HepG2 (cell line): ENCODE results near the gene PLB1. TPM values are rescaled to one million over a fixed set of nuclear protein-coding genes. Genes with fewer than 3 reads are reported as not detected.
A peak's percentile ranks its signal among the peaks of the same experiment; 100 is the strongest.

Experiments
- DNMT1 ChIP-seq: sonication (generic); formaldehyde crosslinking; IDR thresholded peaks from 2 replicates; pipeline ENCODE4 v1.5.1; 2020; ENCODE audit warnings: mild to moderate bottlenecking, missing genetic modification reagents
- EHMT2 ChIP-seq: fragments of 200-600 bp; sonication (generic); IDR thresholded peaks from 2 replicates; pipeline ENCODE4 v1.7.0; 2017; ENCODE audit warnings: antibody characterized with exemption, low read depth, low read length, borderline replicate concordance
- HDAC1 ChIP-seq: sonication (generic); formaldehyde crosslinking; IDR thresholded peaks from 2 replicates; pipeline ENCODE4 v1.5.1; 2020; ENCODE audit warnings: mild to moderate bottlenecking, missing genetic modification reagents
- MIER2 ChIP-seq: IDR thresholded peaks from 2 replicates; pipeline ENCODE4 v1.6.1; 2016; ENCODE audit warnings: missing biosample characterization, missing genetic modification reagents
- PHB2 ChIP-seq: fragments of 450-650 bp; IDR thresholded peaks from 2 replicates; pipeline ENCODE4 v1.6.1; 2018; ENCODE audit not compliant: partially characterized antibody
- RCOR2 ChIP-seq: IDR thresholded peaks from 2 replicates; pipeline ENCODE4 v1.6.1; 2016; ENCODE audit warnings: missing biosample characterization, missing genetic modification reagents
- SMARCC2 ChIP-seq: fragments of 450-650 bp; IDR thresholded peaks from 2 replicates; pipeline ENCODE4 v1.6.1; 2017; ENCODE audit warnings: antibody characterized with exemption, mild to moderate bottlenecking
- SP5 ChIP-seq: IDR thresholded peaks from 2 replicates; pipeline ENCODE4 v1.6.1; 2016; ENCODE audit warnings: low read depth, borderline replicate concordance
- ZBTB3 ChIP-seq: sonication (generic); formaldehyde crosslinking; IDR thresholded peaks from 2 replicates; pipeline ENCODE4 v1.4.0; 2020; ENCODE audit warnings: low read depth, mild to moderate bottlenecking, moderate library complexity, missing genetic modification reagents, borderline replicate concordance
- ZBTB7A ChIP-seq: sonication (generic); formaldehyde crosslinking; IDR thresholded peaks from 2 replicates; pipeline ENCODE4 v1.8.0; 2022; ENCODE audit warnings: mild to moderate bottlenecking, missing genetic modification reagents
- ZNF329 ChIP-seq: sonication (generic); formaldehyde crosslinking; IDR thresholded peaks from 2 replicates; pipeline ENCODE4 v1.9.0; 2021; ENCODE audit warnings: low read depth, mild to moderate bottlenecking, missing genetic modification reagents
- ZNF468 ChIP-seq: sonication (generic); formaldehyde crosslinking; IDR thresholded peaks from 2 replicates; pipeline ENCODE4 v1.8.0; 2022; ENCODE audit warnings: mild to moderate bottlenecking, moderate library complexity, missing genetic modification reagents
- ZNF484 ChIP-seq: sonication (generic); formaldehyde crosslinking; IDR thresholded peaks from 2 replicates; pipeline ENCODE4 v1.5.1; 2020; ENCODE audit warnings: mild to moderate bottlenecking, low read depth, missing genetic modification reagents, borderline replicate concordance
- ZNF746 ChIP-seq: sonication (generic); formaldehyde crosslinking; IDR thresholded peaks from 2 replicates; pipeline ENCODE4 v1.8.0; 2022; ENCODE audit warnings: mild to moderate bottlenecking, missing genetic modification reagents
- ZNF766 ChIP-seq: sonication (generic); formaldehyde crosslinking; IDR thresholded peaks from 2 replicates; pipeline ENCODE4 v1.5.0; 2020; ENCODE audit warnings: missing genetic modification reagents, borderline replicate concordance
- polyA plus RNA-seq, 8 experiments: library from polyadenylated mRNA; depleted of rRNA in 3 of 8; stranded (reverse) in 7 of 8; unstranded in 1 of 8; fragments of >200 nt; fragmentation: Illumina TruSeq in 4 of 8; extraction: Trizol in 4 of 8; gene quantifications; 2 replicates each; pipeline versions ENCODE4 v1.2.1 to v1.2.3, GENCODE V29; 2011 to 2016; ENCODE audit warnings: low read depth in 4 of 8, missing spikeins in 1 of 8, mixed read lengths in 1 of 8; ENCODE audit not compliant: insufficient read depth in 1 of 8
- total RNA-seq, 5 experiments: library from RNA; depleted of rRNA; stranded (reverse); fragments of >200 nt; fragmentation: Illumina TruSeq; extraction: Trizol; gene quantifications; 2 replicates each; pipeline ENCODE4 v1.2.3, GENCODE V29; 2016; ENCODE audit warnings: low read depth in 1 of 5
- TF ChIP-seq, protein P1 (sequence below): fragments of 450-650 bp; IDR thresholded peaks from 2 replicates; pipeline ENCODE4 v1.6.1; 2017; ENCODE audit warnings: mild to moderate bottlenecking
- TF ChIP-seq, protein P2 (sequence below): sonication (generic); formaldehyde crosslinking; IDR thresholded peaks from 2 replicates; pipeline ENCODE4 v1.4.0; 2020; ENCODE audit warnings: missing genetic modification reagents
- TF ChIP-seq, protein P3 (sequence below): sonication (generic); formaldehyde crosslinking; IDR thresholded peaks from 2 replicates; pipeline ENCODE4 v1.5.0; 2020; ENCODE audit warnings: mild to moderate bottlenecking, missing genetic modification reagents
- TF ChIP-seq, protein P4 (sequence below): sonication (generic); formaldehyde crosslinking; IDR thresholded peaks from 2 replicates; pipeline ENCODE4 v1.5.1; 2020; ENCODE audit warnings: missing genetic modification reagents, mild to moderate bottlenecking, borderline replicate concordance

The PLB1 gene
- total and polyA plus RNA-seq, 2 of the 13 experiments (the other 11 are each of a cell fraction or from before 2014, with no cell fraction given) = 0.20 to 1.8 TPM

DNA sequence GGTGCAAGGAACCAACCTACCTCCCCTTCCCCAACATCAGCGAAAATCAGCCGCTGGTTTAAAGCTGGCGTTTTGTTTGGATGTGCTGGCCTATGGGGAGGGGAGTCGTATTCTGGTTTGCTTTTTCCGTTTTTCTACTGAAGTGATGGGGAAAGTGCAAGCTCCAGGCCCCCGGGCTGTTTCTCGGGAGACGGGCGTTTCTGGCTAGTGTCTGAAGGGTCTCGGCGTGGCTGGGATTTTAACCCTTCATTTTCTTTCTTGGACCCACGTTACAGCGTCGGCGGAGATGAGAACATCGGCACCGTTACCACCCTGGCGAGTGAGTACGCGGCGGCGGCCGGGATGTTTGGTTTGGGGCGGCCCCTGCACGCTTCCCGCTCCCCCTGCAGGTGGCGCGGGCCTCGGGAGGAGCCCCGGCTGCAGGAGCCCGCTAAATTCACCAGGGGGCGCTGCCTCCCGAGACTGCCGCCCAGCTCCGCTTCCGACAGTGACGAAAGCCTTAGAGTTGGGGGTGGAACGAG lies 70.7 kb downstream of the PLB1 start (continued):
- TF ChIP-seq ZNF329 (CRISPR knock-in tag) = no peak
- TF ChIP-seq, protein P1, sequence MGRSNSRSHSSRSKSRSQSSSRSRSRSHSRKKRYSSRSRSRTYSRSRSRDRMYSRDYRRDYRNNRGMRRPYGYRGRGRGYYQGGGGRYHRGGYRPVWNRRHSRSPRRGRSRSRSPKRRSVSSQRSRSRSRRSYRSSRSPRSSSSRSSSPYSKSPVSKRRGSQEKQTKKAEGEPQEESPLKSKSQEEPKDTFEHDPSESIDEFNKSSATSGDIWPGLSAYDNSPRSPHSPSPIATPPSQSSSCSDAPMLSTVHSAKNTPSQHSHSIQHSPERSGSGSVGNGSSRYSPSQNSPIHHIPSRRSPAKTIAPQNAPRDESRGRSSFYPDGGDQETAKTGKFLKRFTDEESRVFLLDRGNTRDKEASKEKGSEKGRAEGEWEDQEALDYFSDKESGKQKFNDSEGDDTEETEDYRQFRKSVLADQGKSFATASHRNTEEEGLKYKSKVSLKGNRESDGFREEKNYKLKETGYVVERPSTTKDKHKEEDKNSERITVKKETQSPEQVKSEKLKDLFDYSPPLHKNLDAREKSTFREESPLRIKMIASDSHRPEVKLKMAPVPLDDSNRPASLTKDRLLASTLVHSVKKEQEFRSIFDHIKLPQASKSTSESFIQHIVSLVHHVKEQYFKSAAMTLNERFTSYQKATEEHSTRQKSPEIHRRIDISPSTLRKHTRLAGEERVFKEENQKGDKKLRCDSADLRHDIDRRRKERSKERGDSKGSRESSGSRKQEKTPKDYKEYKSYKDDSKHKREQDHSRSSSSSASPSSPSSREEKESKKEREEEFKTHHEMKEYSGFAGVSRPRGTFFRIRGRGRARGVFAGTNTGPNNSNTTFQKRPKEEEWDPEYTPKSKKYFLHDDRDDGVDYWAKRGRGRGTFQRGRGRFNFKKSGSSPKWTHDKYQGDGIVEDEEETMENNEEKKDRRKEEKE = no peak
- no peak for TF ChIP-seq RCOR2 (CRISPR knock-in tag)
- no peak for TF ChIP-seq ZNF746 (CRISPR knock-in tag)
- no peak for TF ChIP-seq EHMT2
- TF ChIP-seq, protein P2, sequence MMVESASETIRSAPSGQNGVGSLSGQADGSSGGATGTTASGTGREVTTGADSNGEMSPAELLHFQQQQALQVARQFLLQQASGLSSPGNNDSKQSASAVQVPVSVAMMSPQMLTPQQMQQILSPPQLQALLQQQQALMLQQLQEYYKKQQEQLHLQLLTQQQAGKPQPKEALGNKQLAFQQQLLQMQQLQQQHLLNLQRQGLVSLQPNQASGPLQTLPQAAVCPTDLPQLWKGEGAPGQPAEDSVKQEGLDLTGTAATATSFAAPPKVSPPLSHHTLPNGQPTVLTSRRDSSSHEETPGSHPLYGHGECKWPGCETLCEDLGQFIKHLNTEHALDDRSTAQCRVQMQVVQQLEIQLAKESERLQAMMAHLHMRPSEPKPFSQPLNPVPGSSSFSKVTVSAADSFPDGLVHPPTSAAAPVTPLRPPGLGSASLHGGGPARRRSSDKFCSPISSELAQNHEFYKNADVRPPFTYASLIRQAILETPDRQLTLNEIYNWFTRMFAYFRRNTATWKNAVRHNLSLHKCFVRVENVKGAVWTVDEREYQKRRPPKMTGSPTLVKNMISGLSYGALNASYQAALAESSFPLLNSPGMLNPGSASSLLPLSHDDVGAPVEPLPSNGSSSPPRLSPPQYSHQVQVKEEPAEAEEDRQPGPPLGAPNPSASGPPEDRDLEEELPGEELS (CRISPR knock-in tag) = no peak
- no peak for TF ChIP-seq ZNF766
- TF ChIP-seq DNMT1 (CRISPR knock-in tag) = no peak
- TF ChIP-seq HDAC1 (CRISPR knock-in tag) = no peak; the same call in 1 of the 2 replicates
- no peak for TF ChIP-seq ZBTB7A
- TF ChIP-seq MIER2 (CRISPR knock-in tag) = peak; percentile 60; the same call in 1 of the 2 replicates
- TF ChIP-seq PHB2 = no peak
- TF ChIP-seq, protein P3, sequence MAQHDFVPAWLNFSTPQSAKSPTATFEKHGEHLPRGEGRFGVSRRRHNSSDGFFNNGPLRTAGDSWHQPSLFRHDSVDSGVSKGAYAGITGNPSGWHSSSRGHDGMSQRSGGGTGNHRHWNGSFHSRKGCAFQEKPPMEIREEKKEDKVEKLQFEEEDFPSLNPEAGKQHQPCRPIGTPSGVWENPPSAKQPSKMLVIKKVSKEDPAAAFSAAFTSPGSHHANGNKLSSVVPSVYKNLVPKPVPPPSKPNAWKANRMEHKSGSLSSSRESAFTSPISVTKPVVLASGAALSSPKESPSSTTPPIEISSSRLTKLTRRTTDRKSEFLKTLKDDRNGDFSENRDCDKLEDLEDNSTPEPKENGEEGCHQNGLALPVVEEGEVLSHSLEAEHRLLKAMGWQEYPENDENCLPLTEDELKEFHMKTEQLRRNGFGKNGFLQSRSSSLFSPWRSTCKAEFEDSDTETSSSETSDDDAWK (CRISPR knock-in tag) = no peak
- TF ChIP-seq SP5 (CRISPR knock-in tag) = no peak
- TF ChIP-seq ZNF468 (CRISPR knock-in tag) = no peak
- TF ChIP-seq SMARCC2 = no peak
- no peak for TF ChIP-seq ZNF484 (CRISPR knock-in tag)
- TF ChIP-seq, protein P4, sequence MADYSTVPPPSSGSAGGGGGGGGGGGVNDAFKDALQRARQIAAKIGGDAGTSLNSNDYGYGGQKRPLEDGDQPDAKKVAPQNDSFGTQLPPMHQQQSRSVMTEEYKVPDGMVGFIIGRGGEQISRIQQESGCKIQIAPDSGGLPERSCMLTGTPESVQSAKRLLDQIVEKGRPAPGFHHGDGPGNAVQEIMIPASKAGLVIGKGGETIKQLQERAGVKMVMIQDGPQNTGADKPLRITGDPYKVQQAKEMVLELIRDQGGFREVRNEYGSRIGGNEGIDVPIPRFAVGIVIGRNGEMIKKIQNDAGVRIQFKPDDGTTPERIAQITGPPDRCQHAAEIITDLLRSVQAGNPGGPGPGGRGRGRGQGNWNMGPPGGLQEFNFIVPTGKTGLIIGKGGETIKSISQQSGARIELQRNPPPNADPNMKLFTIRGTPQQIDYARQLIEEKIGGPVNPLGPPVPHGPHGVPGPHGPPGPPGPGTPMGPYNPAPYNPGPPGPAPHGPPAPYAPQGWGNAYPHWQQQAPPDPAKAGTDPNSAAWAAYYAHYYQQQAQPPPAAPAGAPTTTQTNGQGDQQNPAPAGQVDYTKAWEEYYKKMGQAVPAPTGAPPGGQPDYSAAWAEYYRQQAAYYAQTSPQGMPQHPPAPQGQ = no peak
- no peak for TF ChIP-seq ZBTB3
